OCI-LY1 (cell line): ENCODE results near the gene PEX7.

Experiments
- H2AFZ ChIP-seq: fragments of 200-600 bp; sonication (generic), shearing (Covaris generic); 2 replicates; pipeline ENCODE4 v1.6.0; 2014; ENCODE audit warnings: antibody characterized with exemption, mild to moderate bottlenecking, low read length
- H3F3A ChIP-seq: fragments of 200-600 bp; sonication (generic), shearing (Covaris generic); 2 replicates; pipeline ENCODE4 v1.6.0; 2014; ENCODE audit warnings: mild to moderate bottlenecking, antibody characterized with exemption, low read length, moderate library complexity; ENCODE audit not compliant: insufficient read depth
- H3K27ac ChIP-seq: fragments of 200-600 bp; sonication (generic); 2 replicates; pipeline ENCODE4 v1.5.1; 2014; ENCODE audit warnings: low read length, mixed run types, mild to moderate bottlenecking, low read depth; ENCODE audit not compliant: poor library complexity, severe bottlenecking
- H3K27me3 ChIP-seq: fragments of 200-600 bp; sonication (generic); 2 replicates; pipeline ENCODE4 v1.6.0; 2014; ENCODE audit warnings: antibody characterized with exemption, mild to moderate bottlenecking, low read length, moderate library complexity; ENCODE audit not compliant: insufficient read depth
- H3K36me3 ChIP-seq: fragments of 200-600 bp; sonication (generic); 2 replicates; pipeline ENCODE4 v1.6.1; 2014; ENCODE audit warnings: mild to moderate bottlenecking, antibody characterized with exemption, low read length, moderate library complexity, mixed read lengths; ENCODE audit not compliant: insufficient read depth
- H3K4me1 ChIP-seq: fragments of 200-600 bp; sonication (generic); 2 replicates; pipeline ENCODE4 v1.5.1; 2014; ENCODE audit warnings: mild to moderate bottlenecking, low read length, moderate library complexity; ENCODE audit not compliant: insufficient read depth, severe bottlenecking
- H3K4me2 ChIP-seq: fragments of 200-600 bp; sonication (generic), shearing (Covaris generic); 2 replicates; pipeline ENCODE4 v1.6.1; 2014; ENCODE audit warnings: low read length
- H3K4me3 ChIP-seq: fragments of 200-600 bp; sonication (generic); 2 replicates; pipeline ENCODE4 v1.5.1; 2014; ENCODE audit warnings: low read length, low read depth, mild to moderate bottlenecking, mixed read lengths; ENCODE audit not compliant: poor library complexity, severe bottlenecking
- H3K79me2 ChIP-seq: fragments of 200-600 bp; shearing (Covaris generic); 2 replicates; pipeline ENCODE4 v1.6.1; 2016; ENCODE audit warnings: mixed run types, low read length, mixed read lengths; ENCODE audit not compliant: insufficient read depth
- H3K9ac ChIP-seq: fragments of 200-600 bp; sonication (generic), shearing (Covaris generic); 2 replicates; pipeline ENCODE4 v1.6.1; 2014; ENCODE audit warnings: mild to moderate bottlenecking, low read length, mixed read lengths
- H3K9me2 ChIP-seq: fragments of 200-600 bp; sonication (generic), shearing (Covaris generic); 2 replicates; pipeline ENCODE4 v1.6.1; 2014; ENCODE audit warnings: low read depth, mild to moderate bottlenecking, low read length, mixed read lengths
- H3K9me3 ChIP-seq: fragments of 200-600 bp; shearing (Covaris generic); 2 replicates; pipeline ENCODE4 v1.6.1; 2014; ENCODE audit warnings: low read length, mixed read lengths
- H4K20me1 ChIP-seq: fragments of 200-600 bp; sonication (generic), shearing (Covaris generic); 2 replicates; pipeline ENCODE4 v1.6.0; 2016; ENCODE audit warnings: mild to moderate bottlenecking, low read length; ENCODE audit not compliant: insufficient read depth
- EZH2 ChIP-seq: fragments of 200-600 bp; sonication (generic), shearing (Covaris generic); IDR thresholded peaks from 2 replicates; pipeline ENCODE4 v1.8.0; 2017; ENCODE audit warnings: borderline replicate concordance, mixed run types, mild to moderate bottlenecking, antibody characterized with exemption, low read length, moderate library complexity, mixed read lengths
- TF ChIP-seq, protein P1 (sequence below): fragments of 200-600 bp; sonication (generic), shearing (Covaris generic); IDR thresholded peaks from 2 replicates; pipeline ENCODE4 v1.5.1; 2017; ENCODE audit warnings: mild to moderate bottlenecking, antibody characterized with exemption, low read length, moderate library complexity, mixed read lengths

PEX7 gene

GRCh38 chr6:136822046-136822375 lies 381 bp upstream of the PEX7 start:
- Histone ChIP-seq H3K27me3 (no peaks in the 10 kb centered on the region), H3K36me3 (peaks cover 24% of the 10 kb centered on the region), H3K4me2 (peak overlapping the region; percentile 97), H4K20me1 (no peaks in the 10 kb centered on the region), H3K9me3 (no peaks in the 10 kb centered on the region), H3F3A (no peaks in the 10 kb centered on the region), H3K4me3 (peak overlapping the region; percentile 77), H3K9me2 (no peaks in the 10 kb centered on the region), H3K9ac (peak overlapping the region; percentile 81), H2AFZ (peak overlapping the region; percentile 84), H3K79me2 (no peaks in the 10 kb centered on the region), H3K27ac (no peak overlapping the region), H3K4me1 (peaks cover 15% of the 10 kb centered on the region)
- TF ChIP-seq EZH2, result no peak
- TF ChIP-seq, protein P1, sequence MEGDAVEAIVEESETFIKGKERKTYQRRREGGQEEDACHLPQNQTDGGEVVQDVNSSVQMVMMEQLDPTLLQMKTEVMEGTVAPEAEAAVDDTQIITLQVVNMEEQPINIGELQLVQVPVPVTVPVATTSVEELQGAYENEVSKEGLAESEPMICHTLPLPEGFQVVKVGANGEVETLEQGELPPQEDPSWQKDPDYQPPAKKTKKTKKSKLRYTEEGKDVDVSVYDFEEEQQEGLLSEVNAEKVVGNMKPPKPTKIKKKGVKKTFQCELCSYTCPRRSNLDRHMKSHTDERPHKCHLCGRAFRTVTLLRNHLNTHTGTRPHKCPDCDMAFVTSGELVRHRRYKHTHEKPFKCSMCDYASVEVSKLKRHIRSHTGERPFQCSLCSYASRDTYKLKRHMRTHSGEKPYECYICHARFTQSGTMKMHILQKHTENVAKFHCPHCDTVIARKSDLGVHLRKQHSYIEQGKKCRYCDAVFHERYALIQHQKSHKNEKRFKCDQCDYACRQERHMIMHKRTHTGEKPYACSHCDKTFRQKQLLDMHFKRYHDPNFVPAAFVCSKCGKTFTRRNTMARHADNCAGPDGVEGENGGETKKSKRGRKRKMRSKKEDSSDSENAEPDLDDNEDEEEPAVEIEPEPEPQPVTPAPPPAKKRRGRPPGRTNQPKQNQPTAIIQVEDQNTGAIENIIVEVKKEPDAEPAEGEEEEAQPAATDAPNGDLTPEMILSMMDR, result no peak

- H3K4me2 ChIP-seq, result peak overlapping the region; percentile 97
- no peaks in the 10 kb centered on the region for H3K27me3 ChIP-seq
- H3K4me3 ChIP-seq, result peak overlapping the region; percentile 77
- H2AFZ ChIP-seq, result peak overlapping the region; percentile 16; the same call in 1 of the 2 replicates
- H3K9me3 ChIP-seq, result no peaks in the 10 kb centered on the region
- no peak for TF ChIP-seq EZH2
- TF ChIP-seq, protein P1, result no peak
- peak overlapping the region; percentile 56 for H3K27ac ChIP-seq
- no peaks in the 10 kb centered on the region for H3F3A ChIP-seq
- peak overlapping the region; percentile 81 for H3K9ac ChIP-seq
- no peaks in the 10 kb centered on the region for H3K79me2 ChIP-seq
- H3K36me3 ChIP-seq, result peaks cover 26% of the 10 kb centered on the region
- H3K9me2 ChIP-seq, result no peaks in the 10 kb centered on the region
- H4K20me1 ChIP-seq, result no peaks in the 10 kb centered on the region
- H3K4me1 ChIP-seq, result peaks cover 15% of the 10 kb centered on the region
Measured at GRCh38 chr6:136823128-136823660, 802 bp downstream of the PEX7 start.

GRCh38 chr6:136826216-136826615 lies 3.8 kb downstream of the PEX7 start:
- no peaks in the 10 kb centered on the region for H3K27me3 ChIP-seq
- no peak overlapping the region for H3K4me3 ChIP-seq
- H3K4me2 ChIP-seq, result no peak overlapping the region
- peaks cover 15% of the 10 kb centered on the region for H3K4me1 ChIP-seq
- no peak overlapping the region for H3K9ac ChIP-seq
- no peak overlapping the region for H3K27ac ChIP-seq
- TF ChIP-seq, protein P1, result no peak
- TF ChIP-seq EZH2, result no peak
- H3K36me3 ChIP-seq, result peaks cover 56% of the 10 kb centered on the region
- peaks cover 3% of the 10 kb centered on the region; the same call in 1 of the 2 replicates for H3K9me3 ChIP-seq
- H3F3A ChIP-seq, result no peaks in the 10 kb centered on the region
- no peak overlapping the region for H2AFZ ChIP-seq
- no peaks in the 10 kb centered on the region for H3K79me2 ChIP-seq
- H4K20me1 ChIP-seq, result no peaks in the 10 kb centered on the region
- H3K9me2 ChIP-seq, result no peaks in the 10 kb centered on the region
